ENCODE measurements around the gene SREK1IP1. TPM values are rescaled to one million over a fixed set of nuclear protein-coding genes. Genes with fewer than 3 reads are reported as not detected.

SREK1IP1 gene
- total RNA-seq: 22.5 TPM
- long read RNA-seq, full-length matches to known transcripts: 12 of 23 reads
- long read RNA-seq, partial matches to known transcripts: 1 of 23 reads
- long read RNA-seq, other reads (novel, unspliced or antisense): 10 of 23 reads

DNA sequence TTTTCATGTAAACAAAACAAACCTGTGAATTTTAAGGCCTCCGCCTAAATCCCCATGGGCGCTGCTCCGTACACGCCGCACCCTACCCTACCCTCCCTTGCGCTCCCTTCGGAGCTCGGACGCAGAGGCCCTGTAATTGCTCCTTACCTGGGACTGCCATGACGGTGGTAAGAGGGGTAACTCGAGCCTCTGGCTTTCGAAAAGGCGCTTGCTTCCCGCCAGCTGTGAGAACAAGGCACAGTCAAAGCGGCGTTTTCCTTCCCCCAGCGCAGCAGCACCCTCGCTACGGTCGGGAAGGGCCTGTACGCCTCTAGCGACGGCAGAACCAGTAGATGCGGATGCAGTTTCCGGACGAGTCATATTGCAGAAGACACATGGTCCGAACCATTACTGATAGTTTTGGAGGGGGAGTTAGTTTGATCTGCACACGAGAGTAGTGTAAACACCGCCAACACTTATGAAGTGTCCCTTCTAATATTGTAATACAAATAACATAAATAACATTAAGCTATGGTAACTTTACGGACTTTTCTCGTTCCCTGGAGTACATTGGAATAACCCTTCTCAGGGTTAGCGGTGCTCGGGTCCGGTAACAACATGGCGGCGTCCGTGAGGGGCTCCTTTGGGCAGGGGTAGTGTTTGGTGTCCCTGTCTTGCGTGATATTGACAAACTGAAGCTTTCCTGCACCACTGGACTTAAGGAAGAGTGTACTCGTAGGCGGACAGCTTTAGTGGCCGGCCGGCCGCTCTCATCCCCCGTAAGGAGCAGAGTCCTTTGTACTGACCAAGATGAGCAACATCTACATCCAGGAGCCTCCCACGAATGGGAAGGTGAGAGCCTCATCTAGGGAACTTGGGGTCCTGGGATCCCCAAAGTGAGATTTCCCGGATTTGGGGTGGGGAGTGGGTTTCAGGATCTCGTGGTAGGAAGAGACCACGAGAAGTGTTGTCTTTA is at the start of gene SREK1IP1, which contains the start of gene CWC27:
Gene SREK1IP1 (minus strand): TSS at position 334 of the 955 bp plus-strand sequence. CDS start 174 bp downstream, at position 160.
Gene CWC27 (plus strand): TSS at position 573 of the 955 bp plus-strand sequence. CDS start 217 bp downstream, at position 790.
- peaks cover 14% of the 10 kb centered on the region for H3K36me3 ChIP-seq
- no peaks in the 10 kb centered on the region for H3K9me3 ChIP-seq
- no peaks in the 10 kb centered on the region for H3K27me3 ChIP-seq (ENCODE audit: low read depth)
- peaks cover 45% of the 10 kb centered on the region for H3K4me1 ChIP-seq
- intact Hi-C loops (cut with DNase I): no loop called here
- ATAC-seq: peak; percentile 98 to 99
- peak; percentile 85 for DNase-seq
- H3K4me3 ChIP-seq: peak within 1 kb of the TSS; percentile 92
- peak within 1 kb of the TSS; percentile 94 for H3K27ac ChIP-seq
- TF ChIP-seq, protein P1, sequence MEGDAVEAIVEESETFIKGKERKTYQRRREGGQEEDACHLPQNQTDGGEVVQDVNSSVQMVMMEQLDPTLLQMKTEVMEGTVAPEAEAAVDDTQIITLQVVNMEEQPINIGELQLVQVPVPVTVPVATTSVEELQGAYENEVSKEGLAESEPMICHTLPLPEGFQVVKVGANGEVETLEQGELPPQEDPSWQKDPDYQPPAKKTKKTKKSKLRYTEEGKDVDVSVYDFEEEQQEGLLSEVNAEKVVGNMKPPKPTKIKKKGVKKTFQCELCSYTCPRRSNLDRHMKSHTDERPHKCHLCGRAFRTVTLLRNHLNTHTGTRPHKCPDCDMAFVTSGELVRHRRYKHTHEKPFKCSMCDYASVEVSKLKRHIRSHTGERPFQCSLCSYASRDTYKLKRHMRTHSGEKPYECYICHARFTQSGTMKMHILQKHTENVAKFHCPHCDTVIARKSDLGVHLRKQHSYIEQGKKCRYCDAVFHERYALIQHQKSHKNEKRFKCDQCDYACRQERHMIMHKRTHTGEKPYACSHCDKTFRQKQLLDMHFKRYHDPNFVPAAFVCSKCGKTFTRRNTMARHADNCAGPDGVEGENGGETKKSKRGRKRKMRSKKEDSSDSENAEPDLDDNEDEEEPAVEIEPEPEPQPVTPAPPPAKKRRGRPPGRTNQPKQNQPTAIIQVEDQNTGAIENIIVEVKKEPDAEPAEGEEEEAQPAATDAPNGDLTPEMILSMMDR (IDR thresholded peaks at IDR 0.05): peak; percentile 20

DNA sequence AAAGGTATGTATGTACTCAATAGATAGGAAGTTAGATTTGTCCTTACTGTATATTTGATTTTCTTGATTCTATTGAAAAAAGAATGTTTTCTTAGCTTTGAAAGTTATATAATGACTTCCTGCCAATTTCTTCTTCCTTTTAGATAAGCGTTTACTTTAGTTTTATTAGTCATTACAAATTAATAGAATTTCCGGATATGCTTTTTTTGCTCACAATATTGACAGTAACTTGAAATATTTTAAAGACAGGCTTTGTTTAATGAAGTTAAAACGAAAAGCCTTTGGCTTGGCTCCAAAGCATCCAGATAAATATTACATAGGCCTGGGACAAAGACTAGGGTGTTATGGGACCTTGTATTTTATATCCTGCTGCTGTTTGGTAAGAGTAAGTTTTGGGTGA is 49.8 kb upstream of the SREK1IP1 start:
- intact Hi-C loops (cut with DNase I): loop anchor here (10.0 kb wide), 1 partner anchor 667 kb away; the partner anchor contains the start of gene ADAMTS6

DNA sequence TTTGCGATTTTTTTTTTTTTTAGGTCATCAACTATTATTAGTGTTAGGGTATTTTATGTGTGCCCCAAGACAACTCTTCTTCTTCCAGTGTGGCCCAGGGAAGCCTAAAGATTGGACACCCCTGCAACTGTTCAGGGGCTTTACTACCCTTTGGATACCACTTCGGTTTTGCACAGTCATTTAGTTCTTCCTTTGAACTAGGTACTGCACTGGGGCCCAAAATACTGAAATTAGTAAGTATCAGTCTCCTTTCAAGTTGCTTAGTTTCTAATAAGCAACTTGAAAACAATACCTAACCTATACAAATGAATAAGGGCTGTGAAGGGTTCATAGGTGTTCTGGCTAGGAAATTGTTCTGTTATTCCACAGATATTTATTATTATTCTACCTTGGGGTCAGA is 45.6 kb upstream of the SREK1IP1 start:
- no peaks in the 10 kb centered on the region for H3K27me3 ChIP-seq (ENCODE audit: low read depth)
- intact Hi-C loops (cut with DNase I): loop anchor here (10.0 kb wide), 1 partner anchor 671 kb away; the partner anchor contains the start of gene ADAMTS6
- no peak overlapping the region for H3K27ac ChIP-seq
- peaks cover 8% of the 10 kb centered on the region for H3K4me1 ChIP-seq
- DNase-seq: no peak
- H3K36me3 ChIP-seq: peaks cover 11% of the 10 kb centered on the region
- TF ChIP-seq, protein P1 (IDR thresholded peaks at IDR 0.05): no peak
- H3K9me3 ChIP-seq: no peaks in the 10 kb centered on the region
- H3K4me3 ChIP-seq: no peak overlapping the region
- no peak for ATAC-seq

More for the DNA sequence above, 49.8 kb upstream of the SREK1IP1 start:
- H3K4me1 ChIP-seq: no peaks in the 10 kb centered on the region
- H3K4me3 ChIP-seq: no peak overlapping the region
- no peak for DNase-seq
- no peaks in the 10 kb centered on the region for H3K9me3 ChIP-seq
- peaks cover 11% of the 10 kb centered on the region for H3K36me3 ChIP-seq
- H3K27me3 ChIP-seq (ENCODE audit: low read depth): no peaks in the 10 kb centered on the region
- TF ChIP-seq, protein P1 (IDR thresholded peaks at IDR 0.05): no peak
- no peak overlapping the region for H3K27ac ChIP-seq
- no peak for ATAC-seq

DNA sequence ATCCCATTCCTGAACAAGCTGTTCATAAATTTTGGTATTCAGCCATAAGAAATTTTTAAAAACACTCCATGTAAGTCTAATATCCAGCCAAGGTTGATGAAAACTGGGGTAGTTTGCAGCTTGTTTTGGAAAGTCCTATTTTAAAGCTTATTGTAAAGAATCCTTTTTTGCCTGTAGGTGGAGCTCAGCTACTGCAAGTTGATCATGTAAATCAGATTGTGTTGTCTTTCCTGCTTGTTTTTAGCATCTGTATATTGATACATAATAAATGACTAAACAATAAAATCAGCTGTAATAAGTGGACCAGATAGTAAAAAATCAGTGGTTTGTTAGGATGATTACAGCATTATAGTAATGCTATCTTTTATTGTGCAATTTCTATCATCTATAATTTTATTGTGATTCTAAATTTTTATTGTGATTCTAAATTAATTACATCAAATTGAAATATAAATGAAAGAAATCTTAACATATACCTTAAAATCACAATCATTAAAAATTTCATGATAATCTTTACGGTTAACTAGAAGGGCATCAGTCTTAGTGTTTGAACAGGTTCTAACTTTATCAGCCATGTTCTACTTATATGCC is 42.7 kb upstream of the SREK1IP1 start:
- H3K4me1 ChIP-seq: peaks cover 8% of the 10 kb centered on the region
- H3K27me3 ChIP-seq (ENCODE audit: low read depth): no peaks in the 10 kb centered on the region
- TF ChIP-seq, protein P1 (IDR thresholded peaks at IDR 0.05): peak; percentile 73
- H3K4me3 ChIP-seq: no peak overlapping the region
- peaks cover 11% of the 10 kb centered on the region for H3K36me3 ChIP-seq
- H3K9me3 ChIP-seq: no peaks in the 10 kb centered on the region
- H3K27ac ChIP-seq: no peak overlapping the region
- ATAC-seq (peak in 1 of 2 donors; percentile 47), DNase-seq (no peak)
- intact Hi-C loops (cut with DNase I): loop anchor here (10.0 kb wide), 1 partner anchor 674 kb away; the partner anchor contains the start of gene ADAMTS6

DNA sequence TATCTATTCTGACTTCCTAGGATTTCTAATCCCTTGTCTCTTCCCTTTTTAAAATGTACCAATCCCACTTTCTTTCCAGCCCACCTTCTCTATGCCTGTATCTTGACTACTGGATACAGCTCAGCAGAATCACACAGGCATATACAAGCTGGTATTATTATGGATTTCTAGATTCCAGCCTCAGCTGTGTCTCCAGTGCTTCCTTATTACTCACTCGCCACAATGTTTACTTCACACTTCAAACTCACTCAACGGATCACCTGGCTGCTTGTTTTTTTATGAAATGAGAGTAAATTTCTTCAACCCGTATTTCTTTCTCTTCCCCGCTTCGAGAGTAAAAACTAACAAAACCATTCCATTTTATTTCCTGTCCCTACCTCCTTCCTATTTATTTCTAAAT is 39.0 kb upstream of the SREK1IP1 start:
- TF ChIP-seq, protein P1 (IDR thresholded peaks at IDR 0.05): no peak
- intact Hi-C loops (cut with DNase I): no loop called here
- H3K9me3 ChIP-seq: no peaks in the 10 kb centered on the region
- no peaks in the 10 kb centered on the region for H3K27me3 ChIP-seq (ENCODE audit: low read depth)
- peaks cover 42% of the 10 kb centered on the region for H3K36me3 ChIP-seq
- peak; percentile 76 to 96 for ATAC-seq
- peak overlapping the region; percentile 10 for H3K27ac ChIP-seq
- no peak for DNase-seq
- peaks cover 1% of the 10 kb centered on the region for H3K4me1 ChIP-seq
- no peak overlapping the region for H3K4me3 ChIP-seq

Data from lower lobe of right lung (tissue), 2 donors.